MCF 10A (cell line): ENCODE measurements around the gene OR4F6. TPM values are rescaled to one million over a fixed set of nuclear protein-coding genes. Genes with fewer than 3 reads are reported as not detected.

Experiments used
- BruUV-seq: library from RNA; stranded (reverse); fragments of 400-500 nt; replicated peaks from 2 replicates; lab custom pipeline; 2021; lab: Mats Ljungman, UMichigan
- CTCF ChIA-PET: fragments of 300-600 bp; sonication (Branson Sonifier 250); formaldehyde crosslinking; extraction: SDS; loops from one replicate; lab custom pipeline; 2021; ENCODE audit warnings: antibody characterized with exemption, inconsistent platforms; lab: Yijun Ruan, JAX
- POLR2A ChIA-PET: fragments of 300-600, 350-650 bp; sonication (Branson Sonifier 250); formaldehyde crosslinking; extraction: SDS; loops from one replicate; lab custom pipeline; 2020; ENCODE audit warnings: antibody characterized with exemption, inconsistent platforms; lab: Yijun Ruan, JAX
- DNase-seq: peaks from one replicate; pipeline ENCODE4 v3.0.0-alpha.2; 2018; ENCODE audit not compliant: unreplicated experiment
- H3K27ac Mint-ChIP-seq: one replicate; pipeline ENCODE4 v1.8.0; 2022; ENCODE audit warnings: mild to moderate bottlenecking, low read depth, mixed read lengths; ENCODE audit not compliant: unreplicated experiment
- H3K27me3 Mint-ChIP-seq: one replicate; pipeline ENCODE4 v1.8.0; 2022; ENCODE audit warnings: mixed read lengths; ENCODE audit not compliant: insufficient read depth, unreplicated experiment
- H3K36me3 Mint-ChIP-seq: one replicate; pipeline ENCODE4 v1.8.0; 2022; ENCODE audit warnings: mild to moderate bottlenecking, moderate library complexity, mixed read lengths; ENCODE audit not compliant: insufficient read depth, unreplicated experiment
- H3K4me1 Mint-ChIP-seq: one replicate; pipeline ENCODE4 v1.8.0; 2022; ENCODE audit warnings: mixed read lengths; ENCODE audit not compliant: insufficient read depth, unreplicated experiment
- H3K4me3 Mint-ChIP-seq: one replicate; pipeline ENCODE4 v1.8.0; 2022; ENCODE audit warnings: mild to moderate bottlenecking, moderate library complexity, mixed read lengths; ENCODE audit not compliant: unreplicated experiment
- H3K9me3 Mint-ChIP-seq: one replicate; pipeline ENCODE4 v1.8.0; 2022; ENCODE audit warnings: mixed read lengths; ENCODE audit not compliant: unreplicated experiment
- CTCF ChIP-seq: fragments of 200-600 bp; IDR thresholded peaks from one replicate; pipeline ENCODE4 v1.8.0; 2022; ENCODE audit warnings: antibody characterized with exemption, mild to moderate bottlenecking; ENCODE audit not compliant: unreplicated experiment
- intact Hi-C: fragments of 100-400 bp; cut with micrococcal nuclease; formaldehyde crosslinking; loops from 2 replicates; pipeline ENCODE4 v1.14.1; 2022
- total RNA-seq: library from RNA; stranded (reverse); gene quantifications from 2 replicates; pipeline ENCODE4 v1.2.3, GENCODE V29; 2022

OR4F6 gene
- total RNA-seq, 1 experiment from 2014 or later = not detected

GRCh38 chr15:101808201-101808600 is 4.9 kb downstream of the OR4F6 start:
- Mint-ChIP-seq H3K27me3 (peaks cover 65% of the 10 kb centered on the region), H3K4me1 (no peaks in the 10 kb centered on the region), H3K27ac (no peak overlapping the region), H3K36me3 (no peaks in the 10 kb centered on the region), H3K9me3 (no peaks in the 10 kb centered on the region), H3K4me3 (no peak overlapping the region)
- BruUV-seq = no TSS peak
- no peak for DNase-seq
- ChIA-PET POLR2A (no interaction called here), CTCF (no interaction called here)
- TF ChIP-seq CTCF = no peak
- intact Hi-C loops = no loop called here

- H3K4me1 Mint-ChIP-seq = no peaks in the 10 kb centered on the region
- intact Hi-C loops = no loop called here
- no peaks in the 10 kb centered on the region for H3K36me3 Mint-ChIP-seq
- H3K27me3 Mint-ChIP-seq = peaks cover 65% of the 10 kb centered on the region
- POLR2A ChIA-PET = no interaction called here
- TF ChIP-seq CTCF = no peak
- H3K27ac Mint-ChIP-seq = no peak overlapping the region
- no peak for DNase-seq
- H3K9me3 Mint-ChIP-seq = no peaks in the 10 kb centered on the region
- no TSS peak for BruUV-seq
- no peak overlapping the region for H3K4me3 Mint-ChIP-seq
- CTCF ChIA-PET = interaction anchor here (0.7 kb wide), 1 partner anchor 25 kb away, joined by 3 read pairs; no protein-coding TSS in a partner anchor
Measured at GRCh38 chr15:101810456-101810855, 7.1 kb downstream of the OR4F6 start.

- Mint-ChIP-seq H3K9me3 (no peaks in the 10 kb centered on the region), H3K36me3 (no peaks in the 10 kb centered on the region), H3K27me3 (peaks cover 65% of the 10 kb centered on the region), H3K27ac (no peak overlapping the region), H3K4me1 (no peaks in the 10 kb centered on the region), H3K4me3 (no peak overlapping the region)
- peak; percentile 26 for DNase-seq
- POLR2A ChIA-PET = no interaction called here
- no peak for TF ChIP-seq CTCF
- intact Hi-C loops = no loop called here
- CTCF ChIA-PET = no interaction called here
- BruUV-seq = no TSS peak
Measured at GRCh38 chr15:101810876-101811275, 7.6 kb downstream of the OR4F6 start.

GRCh38 chr15:101811902-101812301 is 8.6 kb downstream of the OR4F6 start, which contains the start of gene OR4F15:
Gene OR4F15, plus strand, starts transcription at chr15:101812202. Its CDS starts 5,985 bp downstream, at chr15:101818187.
- H3K27ac Mint-ChIP-seq = no peak within 1 kb of the TSS
- no TSS peak for BruUV-seq
- no peak for DNase-seq
- no peaks in the 10 kb centered on the region for H3K9me3 Mint-ChIP-seq
- no peaks in the 10 kb centered on the region for H3K36me3 Mint-ChIP-seq
- intact Hi-C loops = no loop called here
- TF ChIP-seq CTCF = no peak
- CTCF ChIA-PET = no interaction called here
- no peaks in the 10 kb centered on the region for H3K4me1 Mint-ChIP-seq
- peaks cover 67% of the 10 kb centered on the region for H3K27me3 Mint-ChIP-seq
- H3K4me3 Mint-ChIP-seq = no peak within 1 kb of the TSS
- POLR2A ChIA-PET = no interaction called here
